HepG2 (cell line): Measurements from ENCODE around the gene MMUT. TPM values are rescaled to one million over a fixed set of nuclear protein-coding genes. Genes with fewer than 3 reads are reported as not detected.
A peak's percentile ranks its signal among the peaks of the same experiment; 100 is the strongest.

Experiments
- CBX1 ChIP-seq: IDR thresholded peaks from one replicate; pipeline ENCODE4 v1.6.1; 2016; ENCODE audit warnings: antibody characterized with exemption, low read depth
- CREBL2 ChIP-seq: sonication (generic); formaldehyde crosslinking; IDR thresholded peaks from 2 replicates; pipeline ENCODE4 v1.8.1; 2023; ENCODE audit warnings: missing genetic modification reagents, mild to moderate bottlenecking, borderline replicate concordance
- FOXO1 ChIP-seq: sonication (generic); formaldehyde crosslinking; IDR thresholded peaks from 2 replicates; pipeline ENCODE4 v1.4.0; 2020; ENCODE audit warnings: missing genetic modification reagents
- FOXP4 ChIP-seq: sonication (generic); formaldehyde crosslinking; IDR thresholded peaks from 2 replicates; pipeline ENCODE4 v1.4.0; 2020; ENCODE audit warnings: missing genetic modification reagents
- GATAD2A ChIP-seq: IDR thresholded peaks from 2 replicates; pipeline ENCODE4 v1.6.1; 2016
- MEIS2 ChIP-seq: sonication (generic); formaldehyde crosslinking; IDR thresholded peaks from 2 replicates; pipeline ENCODE4 v1.9.0; 2021; ENCODE audit warnings: mild to moderate bottlenecking, missing genetic modification reagents
- MIXL1 ChIP-seq: IDR thresholded peaks from 2 replicates; pipeline ENCODE4 v1.6.1; 2016
- PHB2 ChIP-seq: fragments of 450-650 bp; IDR thresholded peaks from 2 replicates; pipeline ENCODE4 v1.6.1; 2018; ENCODE audit not compliant: partially characterized antibody
- POLR2A ChIP-seq, 2 experiments: IDR thresholded peaks; 2 replicates each; pipeline ENCODE4 v1.6.1; 2011; ENCODE audit warnings: low read depth in 2 of 2, low read length in 2 of 2, mild to moderate bottlenecking in 1 of 2, moderate library complexity in 1 of 2; ENCODE audit not compliant: insufficient read depth in 1 of 2
- RFX1 ChIP-seq: fragments of 450-650 bp; IDR thresholded peaks from 2 replicates; pipeline ENCODE4 v1.6.1; 2017
- TBX3 ChIP-seq: fragments of 450-650 bp; IDR thresholded peaks from 2 replicates; pipeline ENCODE4 v1.6.1; 2017; ENCODE audit warnings: antibody characterized with exemption, mild to moderate bottlenecking, inconsistent platforms, borderline replicate concordance
- TCF7L2 ChIP-seq: IDR thresholded peaks from 2 replicates; pipeline ENCODE4 v1.6.1; 2011; ENCODE audit warnings: mild to moderate bottlenecking, low read depth, low read length, moderate library complexity
- U2AF2 ChIP-seq: fragments of 200-400 bp; formaldehyde crosslinking; IDR thresholded peaks from 2 replicates; pipeline ENCODE4 v1.6.1; 2017; ENCODE audit warnings: low read depth, mild to moderate bottlenecking, low read length
- ZFP37 ChIP-seq: sonication (generic); formaldehyde crosslinking; IDR thresholded peaks from 2 replicates; pipeline ENCODE4 v1.4.0; 2020; ENCODE audit warnings: missing genetic modification reagents, borderline replicate concordance
- ZFX ChIP-seq: sonication (generic); formaldehyde crosslinking; IDR thresholded peaks from 2 replicates; pipeline ENCODE4 v1.4.0; 2020; ENCODE audit warnings: mild to moderate bottlenecking, low read depth, missing genetic modification reagents, moderate library complexity
- ZSCAN29 ChIP-seq: sonication (generic); formaldehyde crosslinking; conservative IDR thresholded peaks from 2 replicates; pipeline ENCODE4 v1.4.0; 2020; ENCODE audit warnings: mild to moderate bottlenecking, missing genetic modification reagents
- ZSCAN5A ChIP-seq: sonication (generic); formaldehyde crosslinking; IDR thresholded peaks from 2 replicates; pipeline ENCODE4 v1.8.0; 2022; ENCODE audit warnings: mild to moderate bottlenecking, missing genetic modification reagents, borderline replicate concordance
- ZSCAN9 ChIP-seq: IDR thresholded peaks from 2 replicates; pipeline ENCODE4 v1.6.1; 2016; ENCODE audit warnings: borderline replicate concordance
- polyA plus RNA-seq, 8 experiments: library from polyadenylated mRNA; depleted of rRNA in 3 of 8; stranded (reverse) in 7 of 8; unstranded in 1 of 8; fragments of >200 nt; fragmentation: Illumina TruSeq in 4 of 8; extraction: Trizol in 4 of 8; gene quantifications; 2 replicates each; pipeline versions ENCODE4 v1.2.1 to v1.2.3, GENCODE V29; 2011 to 2016; ENCODE audit warnings: low read depth in 4 of 8, missing spikeins in 1 of 8, mixed read lengths in 1 of 8; ENCODE audit not compliant: insufficient read depth in 1 of 8
- total RNA-seq, 5 experiments: library from RNA; depleted of rRNA; stranded (reverse); fragments of >200 nt; fragmentation: Illumina TruSeq; extraction: Trizol; gene quantifications; 2 replicates each; pipeline ENCODE4 v1.2.3, GENCODE V29; 2016; ENCODE audit warnings: low read depth in 1 of 5
- TF ChIP-seq, protein P1 (sequence below): IDR thresholded peaks from 2 replicates; pipeline ENCODE4 v1.6.1; 2016; ENCODE audit warnings: low read depth, control low read depth
- TF ChIP-seq, protein P2 (sequence below): sonication (generic); formaldehyde crosslinking; IDR thresholded peaks from 2 replicates; pipeline ENCODE4 v1.4.0; 2020; ENCODE audit warnings: mild to moderate bottlenecking, missing genetic modification reagents
- TF ChIP-seq, protein P3 (sequence below): sonication (generic); formaldehyde crosslinking; IDR thresholded peaks from 2 replicates; pipeline ENCODE4 v1.9.0; 2022; ENCODE audit warnings: low read depth, missing genetic modification reagents

MMUT gene
- total and polyA plus RNA-seq, 2 of the 13 experiments (the other 11 are each of a cell fraction or from before 2014, with no cell fraction given) = 16.1 to 20.5 TPM

DNA sequence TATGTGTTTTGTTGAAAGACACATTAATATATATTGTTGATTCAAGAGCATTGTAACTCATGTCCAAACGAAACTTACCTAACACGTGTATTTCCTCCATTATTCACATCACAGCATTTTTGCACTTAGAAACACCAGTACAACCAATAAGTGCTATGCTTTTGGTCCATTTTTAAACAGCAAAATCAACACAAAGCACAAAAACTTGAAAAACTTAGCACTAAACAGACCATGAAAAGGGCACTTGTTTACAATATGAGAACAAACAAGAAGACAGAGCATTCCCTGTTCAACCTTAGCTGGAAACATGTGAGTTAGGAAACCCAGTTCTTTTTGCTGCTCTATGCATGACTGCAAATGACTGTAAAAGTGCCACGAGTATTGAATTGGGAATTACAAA is 46.3 kb upstream of the MMUT start (continued):
- TF ChIP-seq RFX1 = no peak
- TF ChIP-seq, protein P1, sequence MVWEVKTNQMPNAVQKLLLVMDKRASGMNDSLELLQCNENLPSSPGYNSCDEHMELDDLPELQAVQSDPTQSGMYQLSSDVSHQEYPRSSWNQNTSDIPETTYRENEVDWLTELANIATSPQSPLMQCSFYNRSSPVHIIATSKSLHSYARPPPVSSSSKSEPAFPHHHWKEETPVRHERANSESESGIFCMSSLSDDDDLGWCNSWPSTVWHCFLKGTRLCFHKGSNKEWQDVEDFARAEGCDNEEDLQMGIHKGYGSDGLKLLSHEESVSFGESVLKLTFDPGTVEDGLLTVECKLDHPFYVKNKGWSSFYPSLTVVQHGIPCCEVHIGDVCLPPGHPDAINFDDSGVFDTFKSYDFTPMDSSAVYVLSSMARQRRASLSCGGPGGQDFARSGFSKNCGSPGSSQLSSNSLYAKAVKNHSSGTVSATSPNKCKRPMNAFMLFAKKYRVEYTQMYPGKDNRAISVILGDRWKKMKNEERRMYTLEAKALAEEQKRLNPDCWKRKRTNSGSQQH = no peak
- TF ChIP-seq PHB2 = no peak
- TF ChIP-seq POLR2A (IDR thresholded peaks at IDR 0.05; ENCODE audit: insufficient read depth in 1 of 2, low read depth in 2 of 2, low read length in 2 of 2) = no peak
- TF ChIP-seq, protein P2, sequence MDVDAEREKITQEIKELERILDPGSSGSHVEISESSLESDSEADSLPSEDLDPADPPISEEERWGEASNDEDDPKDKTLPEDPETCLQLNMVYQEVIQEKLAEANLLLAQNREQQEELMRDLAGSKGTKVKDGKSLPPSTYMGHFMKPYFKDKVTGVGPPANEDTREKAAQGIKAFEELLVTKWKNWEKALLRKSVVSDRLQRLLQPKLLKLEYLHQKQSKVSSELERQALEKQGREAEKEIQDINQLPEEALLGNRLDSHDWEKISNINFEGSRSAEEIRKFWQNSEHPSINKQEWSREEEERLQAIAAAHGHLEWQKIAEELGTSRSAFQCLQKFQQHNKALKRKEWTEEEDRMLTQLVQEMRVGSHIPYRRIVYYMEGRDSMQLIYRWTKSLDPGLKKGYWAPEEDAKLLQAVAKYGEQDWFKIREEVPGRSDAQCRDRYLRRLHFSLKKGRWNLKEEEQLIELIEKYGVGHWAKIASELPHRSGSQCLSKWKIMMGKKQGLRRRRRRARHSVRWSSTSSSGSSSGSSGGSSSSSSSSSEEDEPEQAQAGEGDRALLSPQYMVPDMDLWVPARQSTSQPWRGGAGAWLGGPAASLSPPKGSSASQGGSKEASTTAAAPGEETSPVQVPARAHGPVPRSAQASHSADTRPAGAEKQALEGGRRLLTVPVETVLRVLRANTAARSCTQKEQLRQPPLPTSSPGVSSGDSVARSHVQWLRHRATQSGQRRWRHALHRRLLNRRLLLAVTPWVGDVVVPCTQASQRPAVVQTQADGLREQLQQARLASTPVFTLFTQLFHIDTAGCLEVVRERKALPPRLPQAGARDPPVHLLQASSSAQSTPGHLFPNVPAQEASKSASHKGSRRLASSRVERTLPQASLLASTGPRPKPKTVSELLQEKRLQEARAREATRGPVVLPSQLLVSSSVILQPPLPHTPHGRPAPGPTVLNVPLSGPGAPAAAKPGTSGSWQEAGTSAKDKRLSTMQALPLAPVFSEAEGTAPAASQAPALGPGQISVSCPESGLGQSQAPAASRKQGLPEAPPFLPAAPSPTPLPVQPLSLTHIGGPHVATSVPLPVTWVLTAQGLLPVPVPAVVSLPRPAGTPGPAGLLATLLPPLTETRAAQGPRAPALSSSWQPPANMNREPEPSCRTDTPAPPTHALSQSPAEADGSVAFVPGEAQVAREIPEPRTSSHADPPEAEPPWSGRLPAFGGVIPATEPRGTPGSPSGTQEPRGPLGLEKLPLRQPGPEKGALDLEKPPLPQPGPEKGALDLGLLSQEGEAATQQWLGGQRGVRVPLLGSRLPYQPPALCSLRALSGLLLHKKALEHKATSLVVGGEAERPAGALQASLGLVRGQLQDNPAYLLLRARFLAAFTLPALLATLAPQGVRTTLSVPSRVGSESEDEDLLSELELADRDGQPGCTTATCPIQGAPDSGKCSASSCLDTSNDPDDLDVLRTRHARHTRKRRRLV = no peak
- TF ChIP-seq TCF7L2 = no peak
- TF ChIP-seq MEIS2 (CRISPR knock-in tag) = no peak
- 0 out of 2 replicates have a peak, but pooled peaks have one; percentile 40 for TF ChIP-seq ZSCAN9 (CRISPR knock-in tag)
- TF ChIP-seq CBX1 = no peak
- TF ChIP-seq FOXO1 (CRISPR knock-in tag) = no peak
- peak; percentile 78 for TF ChIP-seq GATAD2A (CRISPR knock-in tag)
- TF ChIP-seq ZFP37 (CRISPR knock-in tag) = no peak
- TF ChIP-seq ZSCAN29 (CRISPR knock-in tag) = no peak
- no peak for TF ChIP-seq ZFX
- TF ChIP-seq, protein P3, sequence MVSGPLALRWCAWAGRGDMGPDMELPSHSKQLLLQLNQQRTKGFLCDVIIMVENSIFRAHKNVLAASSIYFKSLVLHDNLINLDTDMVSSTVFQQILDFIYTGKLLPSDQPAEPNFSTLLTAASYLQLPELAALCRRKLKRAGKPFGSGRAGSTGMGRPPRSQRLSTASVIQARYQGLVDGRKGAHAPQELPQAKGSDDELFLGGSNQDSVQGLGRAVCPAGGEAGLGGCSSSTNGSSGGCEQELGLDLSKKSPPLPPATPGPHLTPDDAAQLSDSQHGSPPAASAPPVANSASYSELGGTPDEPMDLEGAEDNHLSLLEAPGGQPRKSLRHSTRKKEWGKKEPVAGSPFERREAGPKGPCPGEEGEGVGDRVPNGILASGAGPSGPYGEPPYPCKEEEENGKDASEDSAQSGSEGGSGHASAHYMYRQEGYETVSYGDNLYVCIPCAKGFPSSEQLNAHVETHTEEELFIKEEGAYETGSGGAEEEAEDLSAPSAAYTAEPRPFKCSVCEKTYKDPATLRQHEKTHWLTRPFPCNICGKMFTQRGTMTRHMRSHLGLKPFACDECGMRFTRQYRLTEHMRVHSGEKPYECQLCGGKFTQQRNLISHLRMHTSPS (CRISPR knock-in tag) = no peak
- TF ChIP-seq CREBL2 (CRISPR knock-in tag) = no peak
- no peak for TF ChIP-seq ZSCAN5A (CRISPR knock-in tag)
- no peak for TF ChIP-seq U2AF2
- 0 out of 2 replicates have a peak, but pooled peaks have one; percentile 36 for TF ChIP-seq MIXL1 (CRISPR knock-in tag)
- TF ChIP-seq TBX3 = 0 out of 2 replicates have a peak, but pooled peaks have one; percentile 32
- TF ChIP-seq FOXP4 (CRISPR knock-in tag) = 0 out of 2 replicates have a peak, but pooled peaks have one; percentile 33
